Measurements from ENCODE around the gene THBS3. TPM values are rescaled to one million over a fixed set of nuclear protein-coding genes. Genes with fewer than 3 reads are reported as not detected.
A peak's percentile ranks its signal among the peaks of the same experiment; 100 is the strongest.
"Not testable (repeated sequence)": the region's sequence is repeated elsewhere in the genome, so short reads cannot be mapped to it uniquely, and the experiment has no call there.

The THBS3 gene
- total RNA-seq, 2 donors from 2014 or later = 10.9 to 11.2 TPM

DNA sequence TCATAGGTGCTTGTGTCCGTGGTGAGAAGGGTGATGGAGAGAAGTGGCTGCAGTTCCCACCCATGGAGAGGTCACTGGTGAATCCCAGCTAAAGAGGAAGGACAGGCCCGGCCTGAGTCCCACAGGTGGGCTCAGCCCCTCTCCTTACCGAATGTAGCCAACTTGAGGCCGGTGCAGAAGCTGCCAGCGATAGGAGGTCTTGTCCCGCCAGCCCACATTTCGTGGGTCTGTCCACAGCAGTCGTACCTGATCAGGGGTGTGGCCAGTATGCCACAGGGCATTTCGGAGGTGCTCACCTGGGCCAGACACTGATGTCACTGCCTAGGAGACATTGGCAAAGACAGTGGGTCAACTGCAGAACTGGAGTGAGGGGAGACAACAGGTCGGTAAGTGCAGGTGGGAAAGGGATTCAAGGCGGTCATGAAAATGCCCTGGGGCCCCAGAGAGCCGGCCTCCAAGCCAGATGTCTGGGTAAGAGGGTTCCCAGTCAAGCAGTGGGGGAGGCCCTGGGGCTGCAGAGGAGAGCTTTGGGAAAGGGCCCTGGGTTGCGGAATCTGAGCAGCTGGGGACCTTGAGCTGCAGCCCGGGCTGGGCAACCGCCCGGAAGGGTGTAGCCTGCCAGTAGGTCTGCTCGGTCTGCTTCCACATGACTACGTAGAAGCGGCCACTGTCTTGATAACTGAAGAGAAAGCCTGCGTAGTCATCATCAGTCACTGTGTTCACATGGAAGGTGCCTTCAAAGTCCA, 10.6 kb downstream of the THBS3 start:
- DNase-seq (ENCODE audit: low spot score) = no peak
- H3K4me1 ChIP-seq = peaks cover 0 to 35% of the 10 kb centered on the region in 2 donors
- no peak overlapping the region for H3K4me3 ChIP-seq
- no peak overlapping the region for H3K27ac ChIP-seq
- H3K36me3 ChIP-seq = peaks cover 7% of the 10 kb centered on the region
- no peaks in the 10 kb centered on the region for H3K27me3 ChIP-seq
- TF ChIP-seq, protein P1, sequence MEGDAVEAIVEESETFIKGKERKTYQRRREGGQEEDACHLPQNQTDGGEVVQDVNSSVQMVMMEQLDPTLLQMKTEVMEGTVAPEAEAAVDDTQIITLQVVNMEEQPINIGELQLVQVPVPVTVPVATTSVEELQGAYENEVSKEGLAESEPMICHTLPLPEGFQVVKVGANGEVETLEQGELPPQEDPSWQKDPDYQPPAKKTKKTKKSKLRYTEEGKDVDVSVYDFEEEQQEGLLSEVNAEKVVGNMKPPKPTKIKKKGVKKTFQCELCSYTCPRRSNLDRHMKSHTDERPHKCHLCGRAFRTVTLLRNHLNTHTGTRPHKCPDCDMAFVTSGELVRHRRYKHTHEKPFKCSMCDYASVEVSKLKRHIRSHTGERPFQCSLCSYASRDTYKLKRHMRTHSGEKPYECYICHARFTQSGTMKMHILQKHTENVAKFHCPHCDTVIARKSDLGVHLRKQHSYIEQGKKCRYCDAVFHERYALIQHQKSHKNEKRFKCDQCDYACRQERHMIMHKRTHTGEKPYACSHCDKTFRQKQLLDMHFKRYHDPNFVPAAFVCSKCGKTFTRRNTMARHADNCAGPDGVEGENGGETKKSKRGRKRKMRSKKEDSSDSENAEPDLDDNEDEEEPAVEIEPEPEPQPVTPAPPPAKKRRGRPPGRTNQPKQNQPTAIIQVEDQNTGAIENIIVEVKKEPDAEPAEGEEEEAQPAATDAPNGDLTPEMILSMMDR (IDR thresholded peaks at IDR 0.05) = no peak
- H3K9me3 ChIP-seq = no peaks in the 10 kb centered on the region

GRCh38 chr1:155196103-155196892, 11.4 kb downstream of the THBS3 start:
- no peaks in the 10 kb centered on the region for H3K27me3 ChIP-seq
- TF ChIP-seq, protein P1 (IDR thresholded peaks at IDR 0.05) = no peak
- no peak overlapping the region for H3K27ac ChIP-seq
- DNase-seq (ENCODE audit: low spot score) = no peak
- H3K9me3 ChIP-seq = no peaks in the 10 kb centered on the region
- H3K4me1 ChIP-seq = peaks cover 0 to 35% of the 10 kb centered on the region in 2 donors
- peaks cover 7% of the 10 kb centered on the region for H3K36me3 ChIP-seq
- H3K4me3 ChIP-seq = no peak overlapping the region

DNA sequence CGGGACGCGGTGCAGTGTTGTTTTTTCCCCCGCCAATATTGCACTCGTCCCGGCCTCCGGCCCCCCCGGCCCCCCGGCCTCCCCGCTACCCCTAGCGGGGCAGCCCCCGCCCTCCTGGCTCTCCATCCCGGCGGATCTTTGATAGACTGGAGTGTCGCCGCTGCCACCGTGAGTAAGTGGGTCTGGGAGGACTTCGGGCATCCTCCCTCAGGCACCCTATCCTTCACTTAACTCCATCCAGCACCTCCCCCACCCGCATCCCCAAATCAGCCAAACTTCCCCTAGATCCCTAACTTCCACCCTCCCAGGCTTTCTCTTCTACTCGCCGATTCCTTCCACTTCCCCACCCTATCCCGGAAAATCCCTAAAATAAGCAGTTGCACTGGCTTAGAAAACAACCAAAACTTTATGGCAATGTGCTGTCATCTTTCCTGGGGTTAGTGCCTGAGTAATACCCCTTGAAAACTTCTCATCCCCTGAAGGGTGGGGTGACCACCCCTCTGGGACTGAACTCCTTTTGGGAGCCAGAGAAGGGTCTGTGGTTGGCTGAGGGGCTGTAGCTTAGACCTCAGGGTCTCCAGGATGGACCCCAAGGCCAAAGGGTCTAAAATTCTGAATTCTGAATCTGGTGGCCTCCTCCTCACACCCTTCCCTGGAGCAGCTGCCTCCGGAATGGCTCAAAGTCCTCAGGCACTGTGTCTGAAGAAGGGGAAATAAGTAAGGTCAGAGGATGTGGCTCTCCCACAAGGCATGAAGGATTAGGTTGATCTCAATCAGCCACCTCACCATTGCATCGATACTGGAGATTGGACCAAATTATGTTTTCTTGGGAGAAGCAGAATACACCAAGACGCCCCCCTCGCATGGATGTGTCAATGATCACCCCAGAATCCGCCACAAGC, 12.2 kb downstream of the THBS3 start:
- Histone ChIP-seq H3K4me1 (peaks cover 0 to 35% of the 10 kb centered on the region in 2 donors), H3K9me3 (no peaks in the 10 kb centered on the region), H3K36me3 (peaks cover 7% of the 10 kb centered on the region), H3K27ac (peak overlapping the region; percentile 77 to 81), H3K27me3 (no peaks in the 10 kb centered on the region), H3K4me3 (peak overlapping the region; percentile 46 to 63)
- TF ChIP-seq, protein P1 (IDR thresholded peaks at IDR 0.05) = no peak
- DNase-seq (ENCODE audit: low spot score) = no peak

DNA sequence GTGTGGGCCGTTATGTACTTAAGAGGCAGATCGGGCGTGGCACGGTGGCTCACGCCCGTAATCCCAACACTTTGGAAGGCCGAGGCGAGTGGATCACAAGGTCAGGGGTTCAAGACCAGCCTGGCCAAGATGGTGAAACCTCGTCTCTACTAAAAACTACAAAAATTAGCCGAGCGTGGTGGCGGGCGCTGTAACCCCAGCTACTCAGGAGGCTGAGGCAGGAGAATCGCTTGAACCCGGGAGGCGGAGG, 13.8 kb downstream of the THBS3 start:
- H3K9me3 ChIP-seq; DNase-seq (ENCODE audit: low spot score); H3K27me3 ChIP-seq; H3K36me3 ChIP-seq: not testable (repeated sequence)
- peaks cover 0 to 35% of the 10 kb centered on the region in 2 donors for H3K4me1 ChIP-seq
- H3K27ac ChIP-seq = peak overlapping the region; percentile 77 to 81
- peak overlapping the region; percentile 46 to 63 for H3K4me3 ChIP-seq

GRCh38 chr1:155193275-155193990, 14.3 kb downstream of the THBS3 start:
- peak; percentile 93 for DNase-seq (ENCODE audit: low spot score)
- Histone ChIP-seq H3K9me3 (no peaks in the 10 kb centered on the region), H3K4me1 (peaks cover 0 to 35% of the 10 kb centered on the region in 2 donors), H3K4me3 (peak overlapping the region; percentile 46 to 63), H3K27ac (peak overlapping the region; percentile 77 to 81), H3K36me3 (peaks cover 7% of the 10 kb centered on the region), H3K27me3 (no peaks in the 10 kb centered on the region)
- TF ChIP-seq, protein P1 (IDR thresholded peaks at IDR 0.05) = peak; percentile 97 to 99
